GM21786 (cell line): ENCODE results near the gene LPIN1.
A peak's percentile ranks its signal among the peaks of the same experiment; 100 is the strongest.
"Not testable (repeated sequence)": the region's sequence is repeated elsewhere in the genome, so short reads cannot be mapped to it uniquely, and the experiment has no call there.

Source experiments
- ATAC-seq: cut with Tn5 transposase; IDR thresholded peaks from one replicate; pipeline ENCODE4 v1.9.1; 2021; ENCODE audit not compliant: unreplicated experiment

LPIN1 gene

GRCh38 chr2:11715987-11716652 is 30.3 kb upstream of the LPIN1 start:
- ATAC-seq = no peak

GRCh38 chr2:11716689-11717321 is 29.6 kb upstream of the LPIN1 start:
- ATAC-seq = no peak

GRCh38 chr2:11717623-11718022 is 28.8 kb upstream of the LPIN1 start:
- ATAC-seq = no peak

- ATAC-seq = no peak
Measured at GRCh38 chr2:11718606-11719005, 27.8 kb upstream of the LPIN1 start.

- no peak for ATAC-seq
Measured at GRCh38 chr2:11719230-11719977, 27.0 kb upstream of the LPIN1 start.

- ATAC-seq = no peak
Measured at GRCh38 chr2:11720752-11721151, 25.7 kb upstream of the LPIN1 start.

- ATAC-seq = no peak
Measured at GRCh38 chr2:11722292-11723060, 24.0 kb upstream of the LPIN1 start.

- ATAC-seq = no peak
Measured at GRCh38 chr2:11723061-11723371, 23.4 kb upstream of the LPIN1 start.

- ATAC-seq = no peak
Measured at GRCh38 chr2:11724151-11724550, 22.3 kb upstream of the LPIN1 start.

GRCh38 chr2:11726384-11726783 is 20.0 kb upstream of the LPIN1 start:
- no peak for ATAC-seq

GRCh38 chr2:11729362-11730212 is 16.8 kb upstream of the LPIN1 start:
- no peak for ATAC-seq

GRCh38 chr2:11731214-11731984 is 15.0 kb upstream of the LPIN1 start:
- ATAC-seq = not testable (repeated sequence)

- ATAC-seq = no peak
Measured at GRCh38 chr2:11732587-11732986, 13.8 kb upstream of the LPIN1 start.

GRCh38 chr2:11737852-11738251 is 8.6 kb upstream of the LPIN1 start:
- not testable (repeated sequence) for ATAC-seq

GRCh38 chr2:11738589-11739436 is 7.6 kb upstream of the LPIN1 start:
- ATAC-seq = peak; percentile 76

GRCh38 chr2:11740723-11741122 is 5.7 kb upstream of the LPIN1 start:
- ATAC-seq = no peak

- ATAC-seq = no peak
Measured at GRCh38 chr2:11742317-11742701, 4.1 kb upstream of the LPIN1 start.

GRCh38 chr2:11742702-11743357 is 3.6 kb upstream of the LPIN1 start:
- no peak for ATAC-seq

- no peak for ATAC-seq
Measured at GRCh38 chr2:11743366-11743765, 3.1 kb upstream of the LPIN1 start.
